Epithelial cell of esophagus (primary cell): ENCODE data around the gene MAPK12.

ENCODE experiments used
- DNase-seq: peaks from one replicate; pipeline ENCODE4 v3.0.0; 2010; ENCODE audit warnings: low read depth
- H3K4me3 ChIP-seq: 2 replicates; pipeline ENCODE4 v1.5.1; 2011; ENCODE audit warnings: mild to moderate bottlenecking, low read length, control low read depth
- CTCF ChIP-seq: IDR thresholded peaks from 2 replicates; pipeline ENCODE4 v1.5.1; 2011; ENCODE audit warnings: low read depth, mild to moderate bottlenecking, low read length, control low read depth, inconsistent platforms; ENCODE audit not compliant: insufficient read depth; ENCODE audit errors: missing control alignments

MAPK12 gene

GRCh38 chr22:50281384-50281760 is 19.9 kb upstream of the MAPK12 start:
- no peak for TF ChIP-seq CTCF
- no peak overlapping the region for H3K4me3 ChIP-seq
- no peak for DNase-seq

GRCh38 chr22:50280708-50281383 is 19.4 kb upstream of the MAPK12 start:
- no peak for DNase-seq
- no peak for TF ChIP-seq CTCF
- no peak overlapping the region for H3K4me3 ChIP-seq

GRCh38 chr22:50280022-50280707 is 18.7 kb upstream of the MAPK12 start:
- no peak overlapping the region for H3K4me3 ChIP-seq

GRCh38 chr22:50278956-50279619 is 17.6 kb upstream of the MAPK12 start:
- no peak for TF ChIP-seq CTCF
- DNase-seq = no peak
- no peak overlapping the region for H3K4me3 ChIP-seq

More at GRCh38 chr22:50280022-50280707, 18.7 kb upstream of the MAPK12 start:
- DNase-seq = no peak
- no peak for TF ChIP-seq CTCF

- DNase-seq = no peak
- no peak for TF ChIP-seq CTCF
- H3K4me3 ChIP-seq = no peak overlapping the region
Observed at GRCh38 chr22:50278461-50278860, 17.0 kb upstream of the MAPK12 start.

- no peak for DNase-seq
- TF ChIP-seq CTCF = no peak
- no peak overlapping the region for H3K4me3 ChIP-seq
Observed at GRCh38 chr22:50277761-50278160, 16.3 kb upstream of the MAPK12 start.
